Thyroid gland (tissue), 4 donors: ENCODE measurements around the gene VAMP8. TPM values are rescaled to one million over a fixed set of nuclear protein-coding genes. Genes with fewer than 3 reads are reported as not detected.

ENCODE experiments used
- DNase-seq, 2 donors: peaks; one replicate each; pipeline ENCODE4 v3.0.0-alpha.2; 2019
- H3K27ac ChIP-seq, 3 donors: fragments of 200-600 bp; sonication (generic); 1 replicate in 2 of 3; 2 replicates in 1 of 3; pipeline ENCODE4 v1.5.1; 2016 to 2019; ENCODE audit warnings: mild to moderate bottlenecking in 1 of 3, moderate library complexity in 1 of 3
- H3K27me3 ChIP-seq: fragments of 200-600 bp; sonication (generic); one replicate; pipeline ENCODE4 v1.5.1; 2019
- H3K36me3 ChIP-seq, 2 donors: fragments of 200-600 bp; sonication (generic); one replicate each; pipeline ENCODE4 v1.5.1; 2016 to 2019
- H3K4me1 ChIP-seq, 2 donors: fragments of 200-600 bp; sonication (generic); one replicate each; pipeline ENCODE4 v1.5.1; 2017 to 2019
- H3K4me3 ChIP-seq, 3 donors: fragments of 200-600 bp; sonication (generic); replicated peaks in 1 of 3; 1 replicate in 2 of 3; 2 replicates in 1 of 3; pipeline ENCODE4 v1.5.1; 2016; ENCODE audit warnings: mild to moderate bottlenecking in 1 of 3
- H3K9me3 ChIP-seq: fragments of 200-600 bp; sonication (generic); one replicate; pipeline ENCODE4 v1.5.1; 2017
- POLR2A ChIP-seq, 2 donors: fragments of 450-650 bp; IDR thresholded peaks; one replicate each; pipeline ENCODE4 v1.6.1; 2017; ENCODE audit warnings: antibody characterized with exemption in 2 of 2, mild to moderate bottlenecking in 2 of 2, moderate library complexity in 1 of 2
- WGBS, 2 donors: methylation state at CpG; one replicate each; pipeline ENCODE4 v1.1.5; 2017; 5-methylcytosine and 5-hydroxymethylcytosine counted together
- intact Hi-C: fragments of 100-400 bp; cut with DNase I; formaldehyde crosslinking; loops from one replicate; pipeline ENCODE4 v1.15.1; 2023
- total RNA-seq, 4 donors: library from RNA; depleted of rRNA; stranded (reverse); fragments of >200 nt; gene quantifications; one replicate each; pipeline ENCODE4 v1.2.3, GENCODE V29; 2016
- TF ChIP-seq, protein P1 (sequence below), 6 experiments: fragments of 200-600 bp in 3 of 6; fragments of 450-650 bp in 3 of 6; sonication (generic) in 3 of 6; IDR thresholded peaks; one replicate each; pipeline ENCODE4 v1.5.1; 2016 to 2019; ENCODE audit warnings: antibody characterized with exemption in 6 of 6, mild to moderate bottlenecking in 2 of 6, inconsistent platforms in 1 of 6, moderate library complexity in 1 of 6

The VAMP8 gene
- total RNA-seq, 4 donors from 2014 or later = 89.6 to 171 (median 121) TPM

DNA sequence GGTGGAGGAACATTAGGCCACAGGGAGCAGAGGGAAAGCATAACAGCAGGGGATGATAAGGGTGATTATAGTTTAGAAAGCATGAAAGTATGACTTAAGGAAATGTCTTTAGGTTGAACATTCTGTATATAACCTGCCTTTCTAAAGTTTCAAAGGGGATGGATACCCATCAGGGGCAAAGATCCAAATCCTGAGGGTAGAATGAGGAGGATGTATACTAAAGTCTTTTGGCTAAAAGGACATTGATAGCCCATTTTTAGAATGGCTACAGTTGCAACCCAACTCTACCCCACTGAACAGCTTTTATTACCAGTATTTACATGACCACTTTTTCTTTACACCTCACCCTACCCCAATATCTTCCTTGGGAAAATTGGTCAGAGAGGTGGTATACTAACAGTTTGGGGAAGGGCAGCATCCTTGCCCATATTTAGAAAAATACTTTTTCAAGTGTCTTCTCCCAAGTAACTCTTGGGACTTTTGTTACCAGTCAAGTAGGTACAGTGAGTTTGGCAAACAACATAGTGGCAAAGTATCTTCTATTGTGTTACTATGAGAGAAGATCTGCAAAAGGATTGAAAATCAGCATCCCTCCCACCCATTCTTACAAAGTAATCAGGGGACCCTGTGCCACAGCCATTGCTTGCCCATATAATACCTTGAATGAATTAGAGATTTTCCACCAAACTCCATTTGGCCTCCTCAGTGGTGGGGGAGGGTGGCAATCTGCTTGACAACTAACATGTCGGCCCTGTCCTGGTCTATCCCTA lies 30.1 kb upstream of the VAMP8 start:
- no peaks in the 10 kb centered on the region for H3K27me3 ChIP-seq
- no peak for DNase-seq
- no peak overlapping the region for H3K4me3 ChIP-seq
- intact Hi-C loops = loop anchor here (5.0 to 10.0 kb wide), 2 partner anchors 115 to 222 kb away; partner anchors contain the start of gene TGOLN2
- 100% methylated on average over 1 of the region's 1 CpG for WGBS, 2 donors
- peaks cover 15 to 19% of the 10 kb centered on the region in 2 donors for H3K4me1 ChIP-seq
- H3K27ac ChIP-seq = peak overlapping the region in 1 of 3 donors; percentile 46
- peaks cover 55 to 58% of the 10 kb centered on the region in 2 donors for H3K36me3 ChIP-seq
- TF ChIP-seq, protein P1, sequence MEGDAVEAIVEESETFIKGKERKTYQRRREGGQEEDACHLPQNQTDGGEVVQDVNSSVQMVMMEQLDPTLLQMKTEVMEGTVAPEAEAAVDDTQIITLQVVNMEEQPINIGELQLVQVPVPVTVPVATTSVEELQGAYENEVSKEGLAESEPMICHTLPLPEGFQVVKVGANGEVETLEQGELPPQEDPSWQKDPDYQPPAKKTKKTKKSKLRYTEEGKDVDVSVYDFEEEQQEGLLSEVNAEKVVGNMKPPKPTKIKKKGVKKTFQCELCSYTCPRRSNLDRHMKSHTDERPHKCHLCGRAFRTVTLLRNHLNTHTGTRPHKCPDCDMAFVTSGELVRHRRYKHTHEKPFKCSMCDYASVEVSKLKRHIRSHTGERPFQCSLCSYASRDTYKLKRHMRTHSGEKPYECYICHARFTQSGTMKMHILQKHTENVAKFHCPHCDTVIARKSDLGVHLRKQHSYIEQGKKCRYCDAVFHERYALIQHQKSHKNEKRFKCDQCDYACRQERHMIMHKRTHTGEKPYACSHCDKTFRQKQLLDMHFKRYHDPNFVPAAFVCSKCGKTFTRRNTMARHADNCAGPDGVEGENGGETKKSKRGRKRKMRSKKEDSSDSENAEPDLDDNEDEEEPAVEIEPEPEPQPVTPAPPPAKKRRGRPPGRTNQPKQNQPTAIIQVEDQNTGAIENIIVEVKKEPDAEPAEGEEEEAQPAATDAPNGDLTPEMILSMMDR (IDR thresholded peaks at IDR 0.05) = no peak
- TF ChIP-seq POLR2A (IDR thresholded peaks at IDR 0.05) = peak in 1 of 2 donors; percentile 24
- no peaks in the 10 kb centered on the region for H3K9me3 ChIP-seq

DNA sequence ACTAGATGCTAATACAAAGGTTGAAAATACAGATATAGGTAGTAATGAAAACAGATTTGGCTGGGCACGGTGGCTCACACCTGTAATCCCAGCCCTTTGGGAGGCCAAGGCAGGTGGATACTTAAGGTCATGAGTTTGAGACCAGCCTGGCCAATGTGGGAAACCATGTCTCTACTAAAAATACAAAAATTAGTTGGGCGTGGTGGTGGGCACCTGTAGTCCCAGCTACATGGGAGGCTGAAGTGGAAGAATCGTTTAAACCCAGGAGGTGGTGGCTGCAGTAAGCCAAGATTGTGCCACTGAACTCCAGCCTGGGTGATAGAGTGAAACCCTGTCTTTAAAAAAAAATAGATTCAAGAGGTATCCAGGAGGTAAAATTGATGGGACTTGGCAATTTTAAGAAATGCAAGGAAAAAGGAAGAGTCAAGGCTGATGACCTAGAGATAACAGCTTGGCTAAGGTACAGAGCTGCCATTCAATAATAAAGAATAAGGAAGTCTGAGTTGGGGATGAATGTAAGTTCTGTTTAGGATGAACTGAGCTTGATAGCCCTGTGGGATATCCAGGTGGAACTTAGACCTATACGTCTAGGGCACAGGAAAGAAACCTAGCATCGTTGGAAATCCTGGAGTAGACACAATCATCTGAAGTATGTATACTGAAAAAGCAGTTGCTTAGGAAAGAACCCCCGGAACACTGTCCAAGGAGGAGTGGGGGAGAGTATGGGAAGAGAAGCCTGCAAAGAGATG lies 29.4 kb upstream of the VAMP8 start:
- no peak for DNase-seq
- Histone ChIP-seq H3K4me1 (peaks cover 8 to 11% of the 10 kb centered on the region in 2 donors), H3K27me3 (no peaks in the 10 kb centered on the region), H3K4me3 (no peak overlapping the region), H3K27ac (no peak overlapping the region), H3K9me3 (no peaks in the 10 kb centered on the region), H3K36me3 (peaks cover 48 to 55% of the 10 kb centered on the region in 2 donors)
- WGBS, 2 donors = 72 to 74% methylated on average over 6 of the region's 6 CpGs
- TF ChIP-seq, protein P1 (IDR thresholded peaks at IDR 0.05) = no peak
- TF ChIP-seq POLR2A (IDR thresholded peaks at IDR 0.05) = no peak
- intact Hi-C loops = loop anchor here (5.0 to 10.0 kb wide), 2 partner anchors 116 to 223 kb away; partner anchors contain the start of gene TGOLN2

DNA sequence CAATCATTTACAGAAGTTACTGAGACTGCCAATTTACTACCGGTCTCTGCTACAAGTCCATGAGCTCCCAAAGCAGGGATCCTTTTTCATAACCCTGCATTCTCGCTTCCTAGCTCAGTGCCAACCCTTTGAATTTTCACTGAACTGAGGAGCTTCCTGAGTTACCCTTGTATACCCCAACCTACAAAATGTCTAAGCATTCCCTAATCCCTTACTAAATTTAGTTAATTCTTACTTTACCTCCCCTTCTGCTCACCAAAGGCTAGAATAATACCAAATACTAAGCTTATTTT lies 28.8 kb upstream of the VAMP8 start:
- TF ChIP-seq, protein P1 (IDR thresholded peaks at IDR 0.05) = no peak
- TF ChIP-seq POLR2A (IDR thresholded peaks at IDR 0.05) = no peak
- Histone ChIP-seq H3K27me3 (no peaks in the 10 kb centered on the region), H3K4me3 (no peak overlapping the region), H3K27ac (no peak overlapping the region), H3K9me3 (no peaks in the 10 kb centered on the region), H3K36me3 (peaks cover 42 to 51% of the 10 kb centered on the region in 2 donors), H3K4me1 (peaks cover 3 to 6% of the 10 kb centered on the region in 2 donors)
- WGBS, 2 donors = 70 to 80% methylated on average over 2 of the region's 2 CpGs
- DNase-seq = no peak
- intact Hi-C loops = loop anchor here (5.0 to 10.0 kb wide), 2 partner anchors 116 to 224 kb away; partner anchors contain the start of gene TGOLN2

DNA sequence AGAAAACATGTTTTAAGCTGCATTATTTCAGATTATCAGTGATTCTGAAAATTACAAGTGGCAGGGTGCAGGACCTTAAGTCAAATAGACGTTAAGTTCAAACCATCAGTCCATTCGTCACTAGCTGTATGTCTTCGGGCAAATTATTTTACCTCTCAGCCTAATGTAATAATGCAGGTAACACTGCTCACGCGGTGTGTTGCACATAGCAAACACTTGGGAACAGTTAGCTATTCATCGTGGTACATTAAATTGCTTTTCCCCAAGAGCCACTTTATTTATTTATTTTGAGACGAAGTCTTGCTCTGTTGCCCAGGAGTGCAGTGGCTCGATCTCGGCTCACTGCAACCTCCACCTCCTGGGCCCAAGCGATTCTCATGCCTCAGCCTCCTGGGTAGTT lies 28.3 kb upstream of the VAMP8 start:
- H3K36me3 ChIP-seq = peaks cover 42 to 45% of the 10 kb centered on the region in 2 donors
- H3K4me1 ChIP-seq = peaks cover 3 to 4% of the 10 kb centered on the region in 2 donors
- 91% methylated on average over 10 of the region's 10 CpGs for WGBS, 2 donors
- H3K4me3 ChIP-seq = no peak overlapping the region
- TF ChIP-seq, protein P1 (IDR thresholded peaks at IDR 0.05) = no peak
- no peak for TF ChIP-seq POLR2A (IDR thresholded peaks at IDR 0.05)
- H3K9me3 ChIP-seq = no peaks in the 10 kb centered on the region
- intact Hi-C loops = loop anchor here (5.0 to 10.0 kb wide), 2 partner anchors 117 to 224 kb away; partner anchors contain the start of gene TGOLN2
- no peaks in the 10 kb centered on the region for H3K27me3 ChIP-seq
- DNase-seq = no peak
- no peak overlapping the region for H3K27ac ChIP-seq
